Measurements from ENCODE around the gene PTPRM. TPM values are rescaled to one million over a fixed set of nuclear protein-coding genes. Genes with fewer than 3 reads are reported as not detected.

Gene PTPRM
- total and polyA plus RNA-seq, 2 of the 4 experiments (the other 2 are of a cell fraction): 28.3 to 51.2 TPM

- H3K4ac ChIP-seq (ENCODE audit: low read depth, low read length): no peak overlapping the region
- H3K4me1 ChIP-seq (ENCODE audit: control insufficient read depth, insufficient read depth, low read length): no peaks in the 10 kb centered on the region
- H2BK5ac ChIP-seq (ENCODE audit: low read depth, low read length, poor library complexity, severe bottlenecking): no peak overlapping the region
- H3K56ac ChIP-seq (ENCODE audit: extremely low read depth, insufficient read depth, low read length): no peak overlapping the region
- no peak overlapping the region for H3K27ac ChIP-seq (ENCODE audit: insufficient read depth, low read length)
- in situ Hi-C loops (cut with MboI; ENCODE audit: low sequenced_read_pairs) (no loop called here), intact Hi-C loops (cut with micrococcal nuclease) (no loop called here), dilution Hi-C loops (cut with HindIII; ENCODE audit: low sequenced_read_pairs, unreplicated experiment) (no loop called here)
- H4K5ac ChIP-seq (ENCODE audit: low read depth, low read length): no peak overlapping the region
- no peak overlapping the region for H3K9ac ChIP-seq (ENCODE audit: low read depth, low read length)
- H2BK20ac ChIP-seq (ENCODE audit: low read depth, low read length): no peak overlapping the region
- H3K23ac ChIP-seq (ENCODE audit: low read depth, low read length): no peak overlapping the region
- H3K4me2 ChIP-seq (ENCODE audit: low read depth, low read length): no peak overlapping the region
- POLR2A ChIA-PET (ENCODE audit: unreplicated experiment): no interaction called here
- peaks cover 3% of the 10 kb centered on the region; the same call in 1 of the 2 replicates for H3K9me1 ChIP-seq (ENCODE audit: insufficient read depth, low read length)
- H2BK15ac ChIP-seq (ENCODE audit: low read depth, low read length): no peak overlapping the region
- CTCF ChIA-PET: no interaction called here
- no peaks in the 10 kb centered on the region for H3K27me3 ChIP-seq (ENCODE audit: control insufficient read depth, insufficient read depth, low read length)
- no peak overlapping the region for H3K18ac ChIP-seq (ENCODE audit: low read depth, low read length)
- H3K14ac ChIP-seq (replicated peaks; ENCODE audit: low read depth, low read length): no peak overlapping the region
- H3K36me3 ChIP-seq (ENCODE audit: control insufficient read depth, insufficient read depth, low read length): peaks cover 1% of the 10 kb centered on the region; the same call in 1 of the 2 replicates
- no peak overlapping the region for H2AFZ ChIP-seq (replicated peaks; ENCODE audit: low read length, poor library complexity)
- H4K91ac ChIP-seq (ENCODE audit: insufficient read depth, low read depth, low read length): no peak overlapping the region
- H3K79me1 ChIP-seq (ENCODE audit: low read depth in 1 of 2, low read length in 2 of 2): peaks cover 0 to 3% of the 10 kb centered on the region in 2 experiments; a peak in 1 of 4 replicates
- H4K20me1 ChIP-seq (ENCODE audit: insufficient read depth, low read length): no peaks in the 10 kb centered on the region
- H2BK120ac ChIP-seq (ENCODE audit: low read depth, low read length): no peak overlapping the region
- no peaks in the 10 kb centered on the region for H3K9me3 ChIP-seq (ENCODE audit: control insufficient read depth, insufficient read depth, low read length)
- no peak for DNase-seq
- H3K4me3 ChIP-seq (ENCODE audit: insufficient read depth, low read depth, low read length): no peak overlapping the region
- no CpG with 5 or more reads among the region's 4 CpGs for WGBS, 2 experiments (ENCODE audit: extremely low coverage in 2 of 2, insufficient read length in 1 of 2)
- BruUV-seq (replicated peaks): no TSS peak
- TF ChIP-seq FOS (IDR thresholded peaks at IDR 0.05; ENCODE audit: low read depth, low read length): no peak
- no peak for TF ChIP-seq RCOR1 (IDR thresholded peaks at IDR 0.05; ENCODE audit: insufficient replicate concordance, low read length)
- TF ChIP-seq CEBPB (IDR thresholded peaks at IDR 0.05; ENCODE audit: low read depth, low read length): no peak
- TF ChIP-seq MXI1 (IDR thresholded peaks at IDR 0.05; ENCODE audit: borderline replicate concordance, low read depth, low read length): no peak
- TF ChIP-seq MAFK (IDR thresholded peaks at IDR 0.05; ENCODE audit: low read depth, low read length): no peak
- TF ChIP-seq RAD21 (IDR thresholded peaks at IDR 0.05; ENCODE audit: low read length): no peak
- no peak for TF ChIP-seq MAZ (IDR thresholded peaks at IDR 0.05; ENCODE audit: borderline replicate concordance, low read depth, low read length)
- TF ChIP-seq RFX5 (IDR thresholded peaks at IDR 0.05; ENCODE audit: low read depth, low read length): no peak
- no peak for TF ChIP-seq CHD1 (IDR thresholded peaks at IDR 0.05; ENCODE audit: low read depth, low read length)
- TF ChIP-seq USF2 (IDR thresholded peaks at IDR 0.05; ENCODE audit: low read depth, low read length): no peak
- TF ChIP-seq CTCF (conservative IDR thresholded peaks at IDR 0.05; ENCODE audit: low read depth, low read length): no peak
- TF ChIP-seq ELK1 (IDR thresholded peaks at IDR 0.05; ENCODE audit: borderline replicate concordance, low read depth, low read length): no peak
- TF ChIP-seq SMC3 (IDR thresholded peaks at IDR 0.05; ENCODE audit: low read depth, low read length): no peak
- no peak for TF ChIP-seq BHLHE40 (IDR thresholded peaks at IDR 0.05; ENCODE audit: low read depth, low read length)
- no peak for TF ChIP-seq POLR2A (IDR thresholded peaks at IDR 0.05; ENCODE audit: low read depth, low read length)
- TF ChIP-seq NFE2L2 (IDR thresholded peaks at IDR 0.05; ENCODE audit: low read depth, low read length): no peak
- ATAC-seq (ENCODE audit: low read depth): no peak
- no peak overlapping the region for H2AK9ac ChIP-seq (replicated peaks; ENCODE audit: low read depth, low read length, poor library complexity)
- no peak overlapping the region for H4K8ac ChIP-seq (ENCODE audit: low read depth in 2 of 2, low read length in 2 of 2)
- H2AK5ac ChIP-seq (ENCODE audit: low read depth, low read length): no peak overlapping the region
Measured at GRCh38 chr18:8167673-8168072, 600.6 kb downstream of the PTPRM start.
